Tibial nerve (tissue), 4 donors: ENCODE data around the gene CHD2. TPM values are rescaled to one million over a fixed set of nuclear protein-coding genes. Genes with fewer than 3 reads are reported as not detected.

Experiments
- DNase-seq, 2 donors: peaks; one replicate each; pipeline ENCODE4 v3.0.0-alpha.2; 2019; ENCODE audit warnings: low spot score in 2 of 2
- H3K27ac ChIP-seq, 4 donors: fragments of 200-600 bp; sonication (generic) in 3 of 4; one replicate each; pipeline ENCODE4 v1.5.1; 2017 to 2019; ENCODE audit warnings: mild to moderate bottlenecking in 1 of 4
- H3K27me3 ChIP-seq, 2 donors: fragments of 200-600 bp; sonication (generic) in 1 of 2; one replicate each; pipeline versions ENCODE4 v1.5.1 to v1.6.0; 2017 to 2019
- H3K36me3 ChIP-seq, 3 donors: fragments of 200-600 bp; sonication (generic); one replicate each; pipeline ENCODE4 v1.5.1; 2018 to 2019
- H3K4me1 ChIP-seq, 4 donors: fragments of 200-600 bp; sonication (generic) in 3 of 4; one replicate each; pipeline ENCODE4 v1.5.1; 2017 to 2019
- H3K4me3 ChIP-seq, 4 donors: fragments of 200-600 bp; sonication (generic) in 3 of 4; one replicate each; pipeline ENCODE4 v1.5.1; 2017 to 2019; ENCODE audit warnings: mild to moderate bottlenecking in 1 of 4, moderate library complexity in 1 of 4
- H3K9me3 ChIP-seq, 4 donors: fragments of 200-600 bp; sonication (generic) in 3 of 4; one replicate each; pipeline ENCODE4 v1.5.1; 2017 to 2019
- CTCF ChIP-seq, 5 experiments: fragments of 200-600 bp in 3 of 5; fragments of 450-650 bp in 2 of 5; sonication (generic) in 3 of 5; IDR thresholded peaks; one replicate each; pipeline ENCODE4 v1.5.1; 2016 to 2019; ENCODE audit warnings: antibody characterized with exemption in 5 of 5, mild to moderate bottlenecking in 3 of 5, moderate library complexity in 2 of 5
- EP300 ChIP-seq, 2 donors: sonication (generic); formaldehyde crosslinking; IDR thresholded peaks; one replicate each; pipeline ENCODE4 v1.6.1; 2017; ENCODE audit warnings: antibody characterized with exemption in 2 of 2, mild to moderate bottlenecking in 1 of 2
- POLR2A ChIP-seq, 2 donors: fragments of 450-650 bp; IDR thresholded peaks; one replicate each; pipeline ENCODE4 v1.6.1; 2017; ENCODE audit warnings: antibody characterized with exemption in 2 of 2, mild to moderate bottlenecking in 2 of 2, moderate library complexity in 2 of 2
- WGBS, 2 donors: methylation state at CpG; one replicate each; pipeline ENCODE4 v1.1.5; 2018; 5-methylcytosine and 5-hydroxymethylcytosine counted together
- total RNA-seq, 4 donors: library from RNA; depleted of rRNA; stranded (reverse); fragments of >200 nt; gene quantifications; one replicate each; pipeline ENCODE4 v1.1.0, GENCODE V29; 2016

The CHD2 gene
- total RNA-seq, 4 donors from 2014 or later = 96.5 to 133 (median 102) TPM

GRCh38 chr15:93049914-93050578 lies 149.9 kb downstream of the CHD2 start:
- no peak for TF ChIP-seq EP300 (IDR thresholded peaks at IDR 0.05)
- TF ChIP-seq CTCF (IDR thresholded peaks at IDR 0.05) = no peak
- TF ChIP-seq POLR2A (IDR thresholded peaks at IDR 0.05) = no peak

GRCh38 chr15:93050648-93051047 lies 150.5 kb downstream of the CHD2 start:
- Histone ChIP-seq H3K4me1 (peaks cover 0 to 35% (median 0%) of the 10 kb centered on the region in 4 donors), H3K27ac (no peak overlapping the region), H3K27me3 (no peaks in the 10 kb centered on the region), H3K4me3 (no peak overlapping the region), H3K36me3 (peaks cover 0 to 88% (median 4%) of the 10 kb centered on the region in 3 donors), H3K9me3 (peaks cover 0 to 14% (median 0%) of the 10 kb centered on the region in 4 donors)
- 89 to 91% methylated on average over 12 to 13 of the region's 13 CpGs for WGBS, 2 donors
- no peak for DNase-seq
- no peak for TF ChIP-seq EP300 (IDR thresholded peaks at IDR 0.05)
- TF ChIP-seq CTCF (IDR thresholded peaks at IDR 0.05) = no peak
- no peak for TF ChIP-seq POLR2A (IDR thresholded peaks at IDR 0.05)

More at GRCh38 chr15:93049914-93050578, 149.9 kb downstream of the CHD2 start:
- Histone ChIP-seq H3K4me1 (peaks cover 0 to 31% (median 0%) of the 10 kb centered on the region in 4 donors), H3K4me3 (no peak overlapping the region), H3K27ac (no peak overlapping the region), H3K27me3 (no peaks in the 10 kb centered on the region), H3K36me3 (peaks cover 0 to 92% (median 4%) of the 10 kb centered on the region in 3 donors), H3K9me3 (peaks cover 0 to 14% (median 0%) of the 10 kb centered on the region in 4 donors)
- 82 to 91% methylated on average over 11 to 13 of the region's 15 CpGs for WGBS, 2 donors
- DNase-seq = no peak

GRCh38 chr15:93051236-93052089 lies 151.3 kb downstream of the CHD2 start:
- DNase-seq = no peak
- Histone ChIP-seq H3K4me3 (no peak overlapping the region), H3K36me3 (peaks cover 0 to 83% (median 4%) of the 10 kb centered on the region in 3 donors), H3K4me1 (peaks cover 0 to 42% (median 0%) of the 10 kb centered on the region in 4 donors), H3K27me3 (no peaks in the 10 kb centered on the region), H3K9me3 (peaks cover 0 to 7% (median 0%) of the 10 kb centered on the region in 4 donors), H3K27ac (no peak overlapping the region)
- TF ChIP-seq EP300 (IDR thresholded peaks at IDR 0.05) (no peak), CTCF (IDR thresholded peaks at IDR 0.05) (no peak), POLR2A (IDR thresholded peaks at IDR 0.05) (no peak)
- 87% methylated on average over 22 to 31 of the region's 32 CpGs for WGBS, 2 donors

GRCh38 chr15:93052090-93052879 lies 152.2 kb downstream of the CHD2 start:
- TF ChIP-seq CTCF (IDR thresholded peaks at IDR 0.05) = no peak
- no peak for TF ChIP-seq EP300 (IDR thresholded peaks at IDR 0.05)
- TF ChIP-seq POLR2A (IDR thresholded peaks at IDR 0.05) = no peak
- H3K4me3 ChIP-seq = no peak overlapping the region
- H3K27ac ChIP-seq = no peak overlapping the region
- no peaks in the 10 kb centered on the region for H3K27me3 ChIP-seq
- DNase-seq = no peak
- 87 to 90% methylated on average over 27 to 38 of the region's 39 CpGs for WGBS, 2 donors
- no peaks in the 10 kb centered on the region for H3K9me3 ChIP-seq
- H3K36me3 ChIP-seq = peaks cover 0 to 75% (median 4%) of the 10 kb centered on the region in 3 donors
- H3K4me1 ChIP-seq = peaks cover 0 to 51% (median 0%) of the 10 kb centered on the region in 4 donors
